ENCODE measurements around the gene TSPAN19. TPM values are rescaled to one million over a fixed set of nuclear protein-coding genes. Genes with fewer than 3 reads are reported as not detected.
A peak's percentile ranks its signal among the peaks of the same experiment; 100 is the strongest.

The TSPAN19 gene
- total RNA-seq, 1 experiment from 2014 or later: not detected

DNA sequence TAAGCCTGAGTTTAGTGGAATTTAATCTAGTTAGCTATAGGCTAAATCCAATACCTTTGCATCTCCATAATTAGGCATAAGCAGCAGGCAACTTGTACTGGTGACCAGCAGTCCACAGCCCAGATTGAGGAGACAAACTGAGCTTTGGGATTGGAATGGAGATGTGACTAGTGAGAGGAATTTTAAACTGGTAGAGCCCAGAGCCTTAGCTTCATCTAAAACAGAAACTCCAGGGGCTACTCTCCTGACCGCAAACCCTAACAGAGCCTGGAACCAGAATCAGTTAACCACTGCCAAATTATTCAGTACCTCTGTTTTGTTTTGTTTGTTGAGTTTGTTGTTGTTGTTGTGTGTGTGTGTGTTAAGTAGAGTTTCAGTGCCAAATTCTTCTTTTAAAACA lies 53.2 kb downstream of the TSPAN19 start:
- Histone ChIP-seq H3K56ac (ENCODE audit: insufficient read length, low read depth, low read length) (no peak overlapping the region), H3K27ac (ENCODE audit: insufficient read length, low read depth, low read length) (no peak overlapping the region), H2BK5ac (ENCODE audit: insufficient read length, low read length) (no peak overlapping the region), H3K9me3 (ENCODE audit: control insufficient read depth, low read depth, low read length) (no peaks in the 10 kb centered on the region), H3K23ac (ENCODE audit: insufficient read length, low read depth, low read length) (no peak overlapping the region), H3K14ac (ENCODE audit: insufficient read depth, low read length) (no peak overlapping the region), H2BK12ac (ENCODE audit: insufficient read length, low read depth, low read length) (no peak overlapping the region), H3K4ac (ENCODE audit: low read depth, low read length) (no peak overlapping the region), H4K20me1 (ENCODE audit: control insufficient read depth, insufficient read depth, insufficient read length) (no peaks in the 10 kb centered on the region), H3K79me1 (ENCODE audit: insufficient read depth, low read depth, low read length, poor library complexity, severe bottlenecking) (no peaks in the 10 kb centered on the region), H4K91ac (ENCODE audit: insufficient read length, low read depth, low read length) (no peak overlapping the region), H2BK15ac (ENCODE audit: low read depth, low read length) (no peak overlapping the region), H3T11ph (ENCODE audit: low read length) (no peak overlapping the region), H2AFZ (ENCODE audit: low read length) (peak overlapping the region; percentile 68), H4K8ac (replicated peaks; ENCODE audit: insufficient read length, low read depth, low read length) (no peak overlapping the region), H4K5ac (ENCODE audit: insufficient read length, low read depth, low read length) (no peak overlapping the region), H3K18ac (ENCODE audit: insufficient read length, low read depth, low read length) (no peak overlapping the region), H3K23me2 (ENCODE audit: insufficient read length, low read depth, low read length, poor library complexity, severe bottlenecking) (no peaks in the 10 kb centered on the region), H3K4me1 (ENCODE audit: insufficient read depth, low read length) (no peaks in the 10 kb centered on the region; the same call in none of the 2 replicates), H2BK120ac (ENCODE audit: low read depth, low read length, poor library complexity, severe bottlenecking) (peak overlapping the region; percentile 1), H3K9ac (ENCODE audit: extremely low read depth, insufficient read length, low read length) (no peak overlapping the region), H2BK20ac (ENCODE audit: low read depth, low read length, poor library complexity, severe bottlenecking) (no peak overlapping the region), H3K79me2 (ENCODE audit: insufficient read depth, low read length) (no peaks in the 10 kb centered on the region), H3K4me2 (ENCODE audit: insufficient read depth, insufficient read length, low read length) (no peak overlapping the region), H3K27me3 (ENCODE audit: insufficient read depth, low read length) (no peaks in the 10 kb centered on the region), H2AK5ac (ENCODE audit: insufficient read length, low read length) (no peak overlapping the region)
- WGBS (ENCODE audit: extremely low coverage, insufficient read length, low lambda C conversion rate): no CpG with 5 or more reads among the region's 1 CpG
- no peaks in the 10 kb centered on the region for H3K27me3 Mint-ChIP-seq (ENCODE audit: low read depth)
- H3K27ac Mint-ChIP-seq: peak overlapping the region in 2 of 3 experiments; percentile 85 to 97; a peak in 5 of 7 replicates
- H3K9me3 Mint-ChIP-seq: no peaks in the 10 kb centered on the region; a peak in 1 of 5 replicates
- H3K4me3 Mint-ChIP-seq: no peak overlapping the region
- TF ChIP-seq, protein P1, sequence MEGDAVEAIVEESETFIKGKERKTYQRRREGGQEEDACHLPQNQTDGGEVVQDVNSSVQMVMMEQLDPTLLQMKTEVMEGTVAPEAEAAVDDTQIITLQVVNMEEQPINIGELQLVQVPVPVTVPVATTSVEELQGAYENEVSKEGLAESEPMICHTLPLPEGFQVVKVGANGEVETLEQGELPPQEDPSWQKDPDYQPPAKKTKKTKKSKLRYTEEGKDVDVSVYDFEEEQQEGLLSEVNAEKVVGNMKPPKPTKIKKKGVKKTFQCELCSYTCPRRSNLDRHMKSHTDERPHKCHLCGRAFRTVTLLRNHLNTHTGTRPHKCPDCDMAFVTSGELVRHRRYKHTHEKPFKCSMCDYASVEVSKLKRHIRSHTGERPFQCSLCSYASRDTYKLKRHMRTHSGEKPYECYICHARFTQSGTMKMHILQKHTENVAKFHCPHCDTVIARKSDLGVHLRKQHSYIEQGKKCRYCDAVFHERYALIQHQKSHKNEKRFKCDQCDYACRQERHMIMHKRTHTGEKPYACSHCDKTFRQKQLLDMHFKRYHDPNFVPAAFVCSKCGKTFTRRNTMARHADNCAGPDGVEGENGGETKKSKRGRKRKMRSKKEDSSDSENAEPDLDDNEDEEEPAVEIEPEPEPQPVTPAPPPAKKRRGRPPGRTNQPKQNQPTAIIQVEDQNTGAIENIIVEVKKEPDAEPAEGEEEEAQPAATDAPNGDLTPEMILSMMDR (conservative IDR thresholded peaks at IDR 0.05): no peak
- no peaks in the 10 kb centered on the region for H3K36me3 Mint-ChIP-seq (ENCODE audit: insufficient read depth in 1 of 3, low read depth in 3 of 3)
- peaks cover 16 to 18% of the 10 kb centered on the region in 2 experiments for H3K4me1 Mint-ChIP-seq
- DNase-seq: no peak
